Fibroblast of lung (primary cell): Measurements from ENCODE around the gene IMP4.

ENCODE experiments used
- CTCF ChIP-seq, 2 donors: IDR thresholded peaks in 1 of 2; conservative IDR thresholded peaks in 1 of 2; 1 replicate in 1 of 2; 2 replicates in 1 of 2; pipeline ENCODE4 v1.5.1; 2011 to 2012; ENCODE audit warnings: low read length in 2 of 2, control low read depth in 1 of 2, inconsistent platforms in 1 of 2, low read depth in 1 of 2, mild to moderate bottlenecking in 1 of 2
- EZH2 ChIP-seq: IDR thresholded peaks from 2 replicates; pipeline ENCODE4 v1.5.1; 2012; ENCODE audit warnings: low read length, control low read depth, mild to moderate bottlenecking; ENCODE audit errors: missing control alignments

- no peak for TF ChIP-seq CTCF (conservative IDR thresholded peaks at IDR 0.05 in 1 of 2, IDR thresholded peaks at IDR 0.05 in 1 of 2; ENCODE audit: low read depth in 1 of 2, low read length in 2 of 2)
- no peak for TF ChIP-seq EZH2
These were observed 6.4 kb upstream of the IMP4 start for GRCh38 chr2:130336150-130336876.
